Skin epidermis (tissue), 12 donors: ENCODE results near the gene CAGE1.

Source experiments
- H3K27ac ChIP-seq, 21 experiments: fragments of 200-600 bp; sonication (generic) in 11 of 21; one replicate each; pipeline ENCODE4 v1.5.0; 2020; ENCODE audit warnings: mild to moderate bottlenecking in 3 of 21, inconsistent platforms in 2 of 21, moderate library complexity in 2 of 21
- H3K4me3 ChIP-seq, 7 experiments: fragments of 200-600 bp; sonication (generic) in 2 of 7; one replicate each; pipeline ENCODE4 v1.5.0; 2020; ENCODE audit warnings: inconsistent platforms in 2 of 7, mild to moderate bottlenecking in 2 of 7, moderate library complexity in 1 of 7

The CAGE1 gene

DNA sequence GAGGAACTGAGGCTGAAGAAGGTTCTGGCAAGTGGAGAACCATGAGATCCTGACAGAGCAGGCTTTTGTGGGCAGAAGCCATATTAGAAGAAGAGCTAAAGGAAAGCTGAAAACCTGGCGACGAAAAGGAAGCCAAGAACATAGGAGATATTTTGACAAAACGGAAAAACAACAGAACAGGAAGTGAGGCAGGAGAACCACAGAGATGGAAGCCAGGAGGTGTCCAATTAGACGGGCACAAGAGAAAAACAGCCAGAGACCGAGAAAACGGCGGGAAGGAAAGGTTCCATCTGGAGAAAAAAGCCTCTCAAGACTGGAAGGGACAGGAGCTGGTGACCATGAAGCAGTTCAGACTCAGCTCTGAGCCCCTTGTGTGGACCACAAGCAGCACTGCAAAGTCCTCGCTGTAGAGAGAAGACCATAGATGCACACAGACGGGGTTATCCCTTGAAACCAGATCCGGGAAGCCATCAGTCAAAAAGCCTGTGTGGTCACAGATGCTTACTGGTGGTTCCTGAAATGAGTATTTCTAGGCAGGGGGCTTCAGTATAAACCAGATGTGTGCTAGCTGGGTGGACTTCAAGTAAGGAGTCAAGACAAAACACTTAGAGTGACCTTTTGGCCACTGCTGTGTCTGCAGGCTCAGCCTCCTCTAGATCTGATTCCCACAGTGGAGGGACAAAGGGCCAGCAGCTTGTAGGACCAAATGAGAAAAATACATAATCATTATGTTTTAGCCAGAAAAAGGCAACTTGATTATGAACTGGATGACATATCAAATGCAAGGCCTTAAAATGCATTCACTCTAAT, 107.2 kb downstream of the CAGE1 start:
- H3K4me3 ChIP-seq = no peak overlapping the region
- H3K27ac ChIP-seq = peak overlapping the region in 1 of 21 experiments; percentile 29
